Keratinocyte (primary cell): ENCODE measurements around the gene CREB3L2. TPM values are rescaled to one million over a fixed set of nuclear protein-coding genes. Genes with fewer than 3 reads are reported as not detected.

ENCODE experiments used
- DNase-seq: peaks from one replicate; pipeline ENCODE4 v3.0.0-alpha.2; 2011; ENCODE audit warnings: low read depth, missing footprints, low spot score
- FAIRE-seq: peaks from 2 replicates; lab custom pipeline; 2011; peaks lifted over from hg19 to GRCh38; lab: Jason Lieb, UNC
- H2AFZ ChIP-seq: 2 replicates; pipeline ENCODE4 v1.6.0; 2012; ENCODE audit warnings: low read length, control low read depth, inconsistent platforms; ENCODE audit not compliant: control insufficient read depth
- H3K27ac ChIP-seq: 2 replicates; pipeline ENCODE4 v1.5.1; 2011; ENCODE audit warnings: low read length; ENCODE audit not compliant: control insufficient read depth, insufficient read depth
- H3K27me3 ChIP-seq: 3 replicates; pipeline ENCODE4 v1.6.0; 2011; ENCODE audit warnings: low read length; ENCODE audit not compliant: control insufficient read depth, insufficient read depth; ENCODE audit errors: extremely low read depth
- H3K36me3 ChIP-seq, 2 experiments: 2 replicates in 1 of 2; 3 replicates in 1 of 2; pipeline ENCODE4 v1.5.1; 2011; ENCODE audit warnings: low read length in 2 of 2, mild to moderate bottlenecking in 1 of 2; ENCODE audit not compliant: control insufficient read depth in 2 of 2, insufficient read depth in 2 of 2; ENCODE audit errors: extremely low read depth in 1 of 2
- H3K4me1 ChIP-seq: 3 replicates; pipeline ENCODE4 v1.5.1; 2011; ENCODE audit warnings: low read length; ENCODE audit not compliant: control insufficient read depth, insufficient read depth; ENCODE audit errors: extremely low read depth
- H3K4me2 ChIP-seq: 3 replicates; pipeline ENCODE4 v1.6.0; 2011; ENCODE audit warnings: low read depth, low read length; ENCODE audit not compliant: control insufficient read depth, insufficient read depth; ENCODE audit errors: extremely low read depth
- H3K4me3 ChIP-seq, 3 experiments: fragments of 200-600 bp in 1 of 3; sonication (generic) in 1 of 3; 2 replicates in 2 of 3; 3 replicates in 1 of 3; pipeline ENCODE4 v1.5.1; 2011 to 2016; ENCODE audit warnings: low read length in 3 of 3, mild to moderate bottlenecking in 3 of 3, control low read depth in 2 of 3, inconsistent platforms in 1 of 3, low read depth in 1 of 3, mixed read lengths in 1 of 3, mixed run types in 1 of 3, moderate library complexity in 1 of 3; ENCODE audit not compliant: control insufficient read depth in 2 of 3, insufficient read depth in 2 of 3; ENCODE audit errors: extremely low read depth in 1 of 3
- H3K79me2 ChIP-seq: 2 replicates; pipeline ENCODE4 v1.6.0; 2012; ENCODE audit warnings: low read length; ENCODE audit not compliant: control insufficient read depth, insufficient read depth
- H3K9ac ChIP-seq: 3 replicates; pipeline ENCODE4 v1.6.0; 2011; ENCODE audit warnings: low read length; ENCODE audit not compliant: control insufficient read depth, insufficient read depth; ENCODE audit errors: extremely low read depth
- H3K9me1 ChIP-seq: 3 replicates; pipeline ENCODE4 v1.6.0; 2011; ENCODE audit warnings: low read length; ENCODE audit not compliant: control insufficient read depth, insufficient read depth; ENCODE audit errors: extremely low read depth
- H3K9me3 ChIP-seq: 2 replicates; pipeline ENCODE4 v1.5.1; 2012; ENCODE audit warnings: low read depth, low read length; ENCODE audit not compliant: control insufficient read depth
- H4K20me1 ChIP-seq: 3 replicates; pipeline ENCODE4 v1.6.0; 2011; ENCODE audit warnings: low read length; ENCODE audit not compliant: control insufficient read depth, insufficient read depth; ENCODE audit errors: extremely low read depth
- CTCF ChIP-seq, 3 experiments: IDR thresholded peaks in 1 of 3; conservative IDR thresholded peaks in 1 of 3; optimal IDR thresholded peaks in 1 of 3; 2 replicates in 2 of 3; 3 replicates in 1 of 3; pipeline versions ENCODE3 to v1.5.1; 2011; ENCODE audit warnings: low read length in 3 of 3, mild to moderate bottlenecking in 3 of 3, moderate library complexity in 2 of 3, control low read depth in 1 of 3, inconsistent platforms in 1 of 3; ENCODE audit not compliant: insufficient read depth in 2 of 3; ENCODE audit errors: extremely low read depth in 1 of 3
- EZH2 ChIP-seq: IDR thresholded peaks from one replicate; pipeline ENCODE4 v1.6.1; 2012; ENCODE audit warnings: inconsistent platforms, mild to moderate bottlenecking, low read length, moderate library complexity
- dilution Hi-C: fragments of 300-500 bp; cut with MboI; formaldehyde crosslinking; loops from one replicate; pipeline ENCODE4 v1.7.0; 2020; ENCODE audit warnings: low sequenced_read_pairs; ENCODE audit not compliant: extremely low pct_ligation_motif_present
- polyA plus RNA-seq, 5 experiments: library from polyadenylated mRNA; depleted of rRNA in 3 of 5; stranded (reverse) in 3 of 5; stranded (forward) in 1 of 5; unstranded in 1 of 5; fragments of >200 nt; gene quantifications; 1 replicate in 1 of 5; 2 replicates in 3 of 5; 3 replicates in 1 of 5; pipeline versions ENCODE4 v1.2.1 to v1.2.3, GENCODE V29; 2011 to 2012; ENCODE audit warnings: missing spikeins in 2 of 5, low read depth in 1 of 5, low replicate concordance in 1 of 5

CREB3L2 gene
- polyA plus RNA-seq, 1 donor (not counting 4 experiments of a cell fraction or from before 2014, with no cell fraction given), result 12.8 TPM

DNA sequence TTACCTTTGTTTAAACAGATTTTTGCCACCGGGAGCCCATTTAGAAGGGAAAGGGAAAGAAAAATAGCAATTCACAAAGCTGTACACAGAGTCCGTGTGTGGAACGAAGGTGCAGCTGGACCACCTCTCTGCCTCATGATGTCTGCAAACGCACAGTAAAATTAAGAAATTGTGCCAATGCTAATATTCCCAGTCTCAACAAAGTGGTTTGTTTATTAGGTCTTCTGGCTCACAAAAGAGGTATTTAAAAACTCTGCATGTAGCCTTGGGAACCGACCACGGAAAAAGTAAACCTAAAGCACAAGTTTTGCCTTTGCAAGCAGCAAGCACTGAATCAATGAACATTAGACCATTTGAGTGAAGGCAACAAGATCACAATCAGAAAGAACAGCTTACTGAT lies 57.7 kb downstream of the CREB3L2 start:
- no peak for DNase-seq
- no peak overlapping the region for H3K4me2 ChIP-seq

DNA sequence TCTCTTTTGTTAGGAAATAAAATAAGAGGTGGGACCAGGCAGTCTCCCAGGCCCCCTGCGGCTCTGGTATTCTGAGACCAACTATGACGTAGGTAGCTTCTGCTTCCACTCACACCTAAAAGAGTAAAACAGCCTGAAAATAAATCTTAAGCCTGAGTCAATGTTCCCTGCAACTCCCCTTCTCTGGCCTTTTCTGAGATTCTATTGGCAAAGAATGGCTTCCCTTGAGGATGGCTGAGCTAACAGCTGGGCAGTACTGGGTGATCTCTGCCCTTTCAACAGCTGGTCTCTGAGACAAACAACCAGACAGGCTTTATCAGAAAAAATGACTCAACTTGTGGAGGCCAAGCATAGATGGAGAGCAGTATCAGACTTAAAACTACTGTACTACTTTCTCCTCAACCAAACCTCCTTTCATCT lies 58.7 kb downstream of the CREB3L2 start:
- no peak for DNase-seq
- no peaks in the 10 kb centered on the region for H4K20me1 ChIP-seq
- H3K79me2 ChIP-seq, result peaks cover 3% of the 10 kb centered on the region
- no peaks in the 10 kb centered on the region for H3K9me3 ChIP-seq
- no peak overlapping the region for H3K4me2 ChIP-seq
- no peak for FAIRE-seq
- H3K27ac ChIP-seq, result no peak overlapping the region
- dilution Hi-C loops, result no loop called here
- no peak overlapping the region for H2AFZ ChIP-seq
- no peak overlapping the region for H3K9ac ChIP-seq
- no peaks in the 10 kb centered on the region for H3K27me3 ChIP-seq
- H3K4me3 ChIP-seq, result no peak overlapping the region
- H3K36me3 ChIP-seq, result no peaks in the 10 kb centered on the region
- H3K4me1 ChIP-seq, result no peaks in the 10 kb centered on the region
- TF ChIP-seq CTCF (optimal IDR thresholded peaks at IDR 0.05 in 1 of 3, IDR thresholded peaks at IDR 0.05 in 1 of 3, conservative IDR thresholded peaks at IDR 0.05 in 1 of 3; ENCODE audit: extremely low read depth in 1 of 3, insufficient read depth in 2 of 3, low read length in 3 of 3) (no peak), EZH2 (no peak)
- H3K9me1 ChIP-seq, result no peaks in the 10 kb centered on the region

More for the DNA sequence above, 57.7 kb downstream of the CREB3L2 start:
- Histone ChIP-seq H3K79me2 (peaks cover 3% of the 10 kb centered on the region), H3K27ac (no peak overlapping the region), H3K4me3 (no peak overlapping the region), H3K9me1 (no peaks in the 10 kb centered on the region), H3K36me3 (no peaks in the 10 kb centered on the region), H3K4me1 (no peaks in the 10 kb centered on the region), H4K20me1 (no peaks in the 10 kb centered on the region), H3K9ac (no peak overlapping the region), H3K27me3 (no peaks in the 10 kb centered on the region), H3K9me3 (no peaks in the 10 kb centered on the region), H2AFZ (no peak overlapping the region)
- dilution Hi-C loops, result no loop called here
- TF ChIP-seq CTCF (optimal IDR thresholded peaks at IDR 0.05 in 1 of 3, IDR thresholded peaks at IDR 0.05 in 1 of 3, conservative IDR thresholded peaks at IDR 0.05 in 1 of 3; ENCODE audit: extremely low read depth in 1 of 3, insufficient read depth in 2 of 3, low read length in 3 of 3) (no peak), EZH2 (no peak)
- FAIRE-seq, result no peak
